ENCODE data around the gene TRIM72.

- TF ChIP-seq POLR2AphosphoS5 (IDR thresholded peaks at IDR 0.05; ENCODE audit: borderline replicate concordance, low read depth, low read length) = no peak
- no peak for TF ChIP-seq EZH2 (IDR thresholded peaks at IDR 0.05)
- no peak for TF ChIP-seq FOXP2 (optimal IDR thresholded peaks at IDR 0.05; ENCODE audit: control extremely low read depth, extremely low read length, insufficient read depth)
Observed at GRCh38 chr16:31248344-31248743, 34.4 kb downstream of the TRIM72 start.
